ENCODE data around the gene CUL2. TPM values are rescaled to one million over a fixed set of nuclear protein-coding genes. Genes with fewer than 3 reads are reported as not detected.

Gene CUL2
- total RNA-seq: 10 to 100 TPM; 40.6 to 51.8 (median 47.2) TPM
- 10 to 100 TPM; 26.2 to 65.6 (median 30.8) TPM for polyA plus RNA-seq
- long read RNA-seq, donor 1, full-length matches to known transcripts: 33 of 47 reads
- long read RNA-seq, donor 1, partial matches to known transcripts: 9 of 47 reads
- long read RNA-seq, donor 1, other reads (novel, unspliced or antisense): 5 of 47 reads
- long read RNA-seq, donor 2, full-length matches to known transcripts: 75 of 113 reads
- long read RNA-seq, donor 2, partial matches to known transcripts: 30 of 113 reads
- long read RNA-seq, donor 2, other reads (novel, unspliced or antisense): 8 of 113 reads

DNA sequence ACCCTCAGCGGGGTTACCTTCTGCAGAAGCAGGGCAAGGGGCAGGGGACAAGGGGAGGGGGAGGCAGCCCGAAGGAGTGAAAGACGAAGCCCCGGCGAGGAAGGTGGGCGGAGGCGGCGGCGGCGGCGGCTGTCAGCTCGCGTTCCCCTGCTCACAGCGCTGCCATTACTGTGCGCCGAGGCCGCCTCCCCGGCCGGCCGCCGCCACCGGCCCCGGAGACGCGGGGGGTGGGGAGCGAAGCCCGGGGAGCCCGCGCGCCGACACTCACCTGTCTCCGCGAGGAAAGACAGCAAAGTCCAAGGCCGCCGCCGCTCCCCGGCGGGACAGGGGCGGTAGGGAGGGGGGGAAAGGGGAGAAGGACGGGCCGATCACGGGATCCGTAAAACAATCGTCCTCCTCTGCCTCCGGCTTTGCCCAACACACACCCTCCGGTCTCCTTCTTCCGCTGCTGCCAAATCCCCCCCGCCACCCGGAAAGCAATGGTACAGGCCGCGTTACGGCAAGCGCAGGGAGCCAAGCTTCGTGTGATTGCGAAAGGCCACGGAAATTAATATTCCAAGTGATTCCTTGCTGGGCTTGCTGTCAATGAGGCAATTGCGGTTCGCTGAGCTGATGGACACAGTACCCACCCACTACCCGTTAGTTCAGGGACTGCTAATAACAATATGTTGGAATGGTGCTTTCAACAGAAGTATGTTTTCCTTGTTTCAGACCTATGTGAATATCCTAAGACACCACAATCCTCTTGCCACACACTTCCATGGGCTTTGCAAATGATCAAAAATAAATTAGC, at the start of gene CUL2:
Gene CUL2 (minus strand): TSS at position 180 of the 793 bp plus-strand sequence. CDS start 19,024 bp downstream, outside the sequence.
- Histone ChIP-seq H3K36me3 (ENCODE audit: insufficient read depth in 1 of 2, low read depth in 1 of 2) (no peaks in the 10 kb centered on the region), H3K27ac (peak within 1 kb of the TSS; percentile 96), H3K4me3 (peak within 1 kb of the TSS; percentile 88), H3K4me1 (peaks cover 26% of the 10 kb centered on the region), H3K27me3 (ENCODE audit: insufficient read depth in 3 of 3, low read length in 2 of 3) (no peaks in the 10 kb centered on the region), H3K9me3 (no peaks in the 10 kb centered on the region)
- WGBS, 3 donors: 0 to 1% (median 1%) methylated on average over 46 to 59 of the region's 59 CpGs
- DNase-seq: peak; percentile 94 to 96
- TF ChIP-seq, protein P1, sequence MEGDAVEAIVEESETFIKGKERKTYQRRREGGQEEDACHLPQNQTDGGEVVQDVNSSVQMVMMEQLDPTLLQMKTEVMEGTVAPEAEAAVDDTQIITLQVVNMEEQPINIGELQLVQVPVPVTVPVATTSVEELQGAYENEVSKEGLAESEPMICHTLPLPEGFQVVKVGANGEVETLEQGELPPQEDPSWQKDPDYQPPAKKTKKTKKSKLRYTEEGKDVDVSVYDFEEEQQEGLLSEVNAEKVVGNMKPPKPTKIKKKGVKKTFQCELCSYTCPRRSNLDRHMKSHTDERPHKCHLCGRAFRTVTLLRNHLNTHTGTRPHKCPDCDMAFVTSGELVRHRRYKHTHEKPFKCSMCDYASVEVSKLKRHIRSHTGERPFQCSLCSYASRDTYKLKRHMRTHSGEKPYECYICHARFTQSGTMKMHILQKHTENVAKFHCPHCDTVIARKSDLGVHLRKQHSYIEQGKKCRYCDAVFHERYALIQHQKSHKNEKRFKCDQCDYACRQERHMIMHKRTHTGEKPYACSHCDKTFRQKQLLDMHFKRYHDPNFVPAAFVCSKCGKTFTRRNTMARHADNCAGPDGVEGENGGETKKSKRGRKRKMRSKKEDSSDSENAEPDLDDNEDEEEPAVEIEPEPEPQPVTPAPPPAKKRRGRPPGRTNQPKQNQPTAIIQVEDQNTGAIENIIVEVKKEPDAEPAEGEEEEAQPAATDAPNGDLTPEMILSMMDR (IDR thresholded peaks at IDR 0.05): no peak
- ATAC-seq: peak; percentile 97 to 99 (median 98)
- intact Hi-C loops (cut with DNase I): no loop called here

DNA sequence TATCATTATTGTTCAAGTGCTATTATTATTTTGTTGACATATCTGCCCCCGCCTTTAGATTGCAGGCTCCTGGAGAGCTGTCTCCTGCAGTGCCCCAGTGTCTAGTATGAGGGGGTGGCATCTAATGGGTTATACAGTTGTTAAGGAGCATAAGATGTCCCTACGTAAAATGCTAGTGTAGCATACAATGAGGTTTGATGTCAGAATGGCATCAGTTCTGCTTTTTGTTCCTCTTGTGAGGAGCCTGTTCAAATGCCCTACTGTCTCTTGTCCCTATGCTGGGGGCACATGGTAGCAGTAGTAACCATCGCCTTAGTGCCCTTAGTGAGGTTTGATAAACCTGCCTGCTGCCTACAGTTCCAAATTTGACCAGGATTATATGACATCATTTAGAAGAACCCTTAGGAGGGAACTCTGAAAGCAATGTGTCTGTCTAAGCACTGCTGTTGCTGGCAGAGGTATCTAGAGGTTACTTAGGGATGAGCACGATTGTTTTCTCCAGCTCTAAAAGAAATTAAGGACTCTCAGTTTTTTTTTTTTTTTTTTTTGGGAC, 46.2 kb upstream of the CUL2 start:
- ATAC-seq: no peak
- 75 to 92% (median 79%) methylated on average over 4 of the region's 4 CpGs for WGBS, 3 donors

DNA sequence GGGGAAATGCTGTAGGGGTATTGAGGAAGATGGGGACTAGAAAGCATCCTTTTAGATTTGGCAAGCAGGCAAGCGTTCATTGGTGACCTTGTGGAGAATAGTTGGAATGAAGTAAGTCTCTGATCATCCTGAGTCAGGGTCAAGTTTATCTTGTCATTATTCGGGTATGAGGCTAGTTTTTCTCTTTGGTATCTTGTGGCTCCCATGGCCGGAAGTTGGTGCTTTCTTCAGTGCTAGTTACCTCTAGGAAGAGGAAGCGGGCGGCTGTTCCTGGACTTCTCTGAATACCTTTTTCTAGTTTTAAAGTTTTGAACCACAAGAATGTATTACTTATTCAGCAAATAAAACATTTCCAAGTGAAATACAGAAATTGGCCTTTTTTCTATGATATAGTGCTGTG, 45.7 kb upstream of the CUL2 start:
- H3K36me3 ChIP-seq (ENCODE audit: insufficient read depth in 1 of 2, low read depth in 1 of 2): no peaks in the 10 kb centered on the region
- H3K4me3 ChIP-seq: no peak overlapping the region
- intact Hi-C loops (cut with DNase I): no loop called here
- no peaks in the 10 kb centered on the region for H3K27me3 ChIP-seq (ENCODE audit: insufficient read depth in 3 of 3, low read length in 2 of 3)
- TF ChIP-seq, protein P1 (IDR thresholded peaks at IDR 0.05): no peak
- no peaks in the 10 kb centered on the region for H3K9me3 ChIP-seq
- WGBS, 3 donors: 78 to 88% (median 78%) methylated on average over 5 of the region's 5 CpGs
- H3K4me1 ChIP-seq: peaks cover 7% of the 10 kb centered on the region
- no peak for ATAC-seq
- no peak overlapping the region for H3K27ac ChIP-seq
- DNase-seq: no peak

More for the DNA sequence above, 46.2 kb upstream of the CUL2 start:
- Histone ChIP-seq H3K4me3 (no peak overlapping the region), H3K36me3 (ENCODE audit: insufficient read depth in 1 of 2, low read depth in 1 of 2) (no peaks in the 10 kb centered on the region), H3K4me1 (peaks cover 8% of the 10 kb centered on the region), H3K27ac (no peak overlapping the region), H3K27me3 (ENCODE audit: insufficient read depth in 3 of 3, low read length in 2 of 3) (no peaks in the 10 kb centered on the region), H3K9me3 (no peaks in the 10 kb centered on the region)
- intact Hi-C loops (cut with DNase I): no loop called here
- TF ChIP-seq, protein P1 (IDR thresholded peaks at IDR 0.05): no peak
- DNase-seq: no peak

DNA sequence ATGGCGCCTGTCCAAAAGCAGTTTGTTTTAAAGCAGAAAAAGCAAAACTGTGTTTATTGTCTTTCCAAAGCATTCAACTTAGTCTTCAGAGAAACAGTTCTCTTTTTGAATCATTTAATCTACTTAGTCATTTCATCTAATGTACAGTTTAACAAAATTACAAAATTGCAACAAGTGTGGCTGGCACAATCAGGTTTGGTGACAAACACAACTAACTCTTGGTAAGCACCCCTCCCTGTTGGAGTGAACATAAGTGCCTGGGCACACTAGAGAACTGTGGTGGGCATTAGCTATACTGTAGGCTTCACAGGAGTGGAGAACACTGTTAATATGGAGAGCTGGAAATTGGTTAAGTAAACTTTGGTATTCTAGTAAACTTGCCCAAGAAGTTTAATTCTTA, 43.4 kb upstream of the CUL2 start:
- peaks cover 6% of the 10 kb centered on the region for H3K4me1 ChIP-seq
- no peaks in the 10 kb centered on the region for H3K36me3 ChIP-seq (ENCODE audit: insufficient read depth in 1 of 2, low read depth in 1 of 2)
- TF ChIP-seq, protein P1 (IDR thresholded peaks at IDR 0.05): no peak
- no peaks in the 10 kb centered on the region for H3K9me3 ChIP-seq
- no peak overlapping the region for H3K27ac ChIP-seq
- H3K4me3 ChIP-seq: no peak overlapping the region
- DNase-seq (no peak), ATAC-seq (no peak)
- intact Hi-C loops (cut with DNase I): no loop called here
- 45 to 97% (median 89%) methylated on average over 1 of the region's 1 CpG for WGBS, 3 donors
- H3K27me3 ChIP-seq (ENCODE audit: insufficient read depth in 3 of 3, low read length in 2 of 3): no peaks in the 10 kb centered on the region

Data from psoas muscle (tissue), 8 donors.